CD14-positive monocyte (primary cell): ENCODE results near the gene GGN. TPM values are rescaled to one million over a fixed set of nuclear protein-coding genes. Genes with fewer than 3 reads are reported as not detected.

Experiments
- DNase-seq, 3 donors: peaks; one replicate each; pipeline ENCODE4 v3.0.0-alpha.2; 2011 to 2022
- H2AFZ ChIP-seq: 2 replicates; pipeline ENCODE4 v1.6.0; 2012; ENCODE audit warnings: mild to moderate bottlenecking, low read depth, low read length, inconsistent platforms; ENCODE audit not compliant: insufficient read depth, poor library complexity, severe bottlenecking
- H3K27ac ChIP-seq, 2 donors: 1 replicate in 1 of 2; 2 replicates in 1 of 2; pipeline ENCODE4 v1.5.1; 2012 to 2013; ENCODE audit warnings: low read length in 2 of 2, control low read depth in 1 of 2, inconsistent platforms in 1 of 2, low read depth in 1 of 2, mild to moderate bottlenecking in 1 of 2
- H3K27me3 ChIP-seq, 2 donors: one replicate each; pipeline versions ENCODE4 v1.6.0 to v1.6.1; 2011 to 2013; ENCODE audit warnings: low read length in 2 of 2; ENCODE audit not compliant: control insufficient read depth in 2 of 2, insufficient read depth in 2 of 2
- H3K36me3 ChIP-seq, 2 donors: replicated peaks in 1 of 2; 1 replicate in 1 of 2; 2 replicates in 1 of 2; pipeline versions ENCODE4 v1.5.1 to v1.6.1; 2012 to 2013; ENCODE audit warnings: low read length in 2 of 2, control low read depth in 1 of 2, inconsistent platforms in 1 of 2, mild to moderate bottlenecking in 1 of 2; ENCODE audit not compliant: insufficient read depth in 2 of 2, control insufficient read depth in 1 of 2
- H3K4me1 ChIP-seq, 2 donors: 1 replicate in 1 of 2; 2 replicates in 1 of 2; pipeline versions ENCODE4 v1.5.1 to v1.6.1; 2012 to 2013; ENCODE audit warnings: low read length in 2 of 2, control low read depth in 1 of 2, inconsistent platforms in 1 of 2, mild to moderate bottlenecking in 1 of 2, moderate library complexity in 1 of 2; ENCODE audit not compliant: insufficient read depth in 2 of 2, control insufficient read depth in 1 of 2
- H3K4me2 ChIP-seq: replicated peaks from 2 replicates; pipeline ENCODE3; 2012; ENCODE audit warnings: low read length, moderate library complexity, mild to moderate bottlenecking; ENCODE audit not compliant: poor library complexity, severe bottlenecking; ENCODE audit errors: extremely low read depth
- H3K4me3 ChIP-seq, 3 experiments: fragments of 200-600 bp in 1 of 3; sonication (generic) in 1 of 3; replicated peaks in 1 of 3; 1 replicate in 2 of 3; 2 replicates in 1 of 3; pipeline ENCODE4 v1.5.1; 2011 to 2013; ENCODE audit warnings: low read length in 3 of 3, mild to moderate bottlenecking in 3 of 3, control low read depth in 2 of 3, low read depth in 2 of 3, inconsistent platforms in 1 of 3, moderate library complexity in 1 of 3
- H3K79me2 ChIP-seq: 2 replicates; pipeline ENCODE4 v1.6.0; 2012; ENCODE audit warnings: mild to moderate bottlenecking, control low read depth, inconsistent platforms, low read length, moderate library complexity; ENCODE audit not compliant: insufficient read depth
- H3K9ac ChIP-seq: 2 replicates; pipeline ENCODE4 v1.6.0; 2017; ENCODE audit warnings: low read length, mild to moderate bottlenecking; ENCODE audit not compliant: insufficient read depth, poor library complexity, severe bottlenecking
- H3K9me3 ChIP-seq, 2 donors: replicated peaks in 1 of 2; 1 replicate in 1 of 2; 2 replicates in 1 of 2; pipeline versions ENCODE4 v1.5.1 to v1.6.1; 2012 to 2013; ENCODE audit warnings: low read length in 2 of 2, control low read depth in 1 of 2; ENCODE audit not compliant: control insufficient read depth in 1 of 2, insufficient read depth in 1 of 2
- H4K20me1 ChIP-seq: 2 replicates; pipeline ENCODE4 v1.6.0; 2012; ENCODE audit warnings: mild to moderate bottlenecking, low read length, control low read depth, moderate library complexity; ENCODE audit not compliant: insufficient read depth
- H3K27ac Mint-ChIP-seq, 7 donors: one replicate each; pipeline ENCODE4 v1.8.0; 2020; ENCODE audit warnings: mild to moderate bottlenecking in 7 of 7, mixed read lengths in 7 of 7, moderate library complexity in 6 of 7, inconsistent platforms in 2 of 7
- H3K27me3 Mint-ChIP-seq, 3 donors: one replicate each; pipeline ENCODE4 v1.8.0; 2021 to 2022; ENCODE audit warnings: low read depth in 3 of 3, mild to moderate bottlenecking in 3 of 3, mixed read lengths in 3 of 3, moderate library complexity in 3 of 3, inconsistent platforms in 1 of 3
- H3K36me3 Mint-ChIP-seq, 2 donors: one replicate each; pipeline ENCODE4 v1.8.0; 2020; ENCODE audit warnings: mixed read lengths in 2 of 2, inconsistent platforms in 1 of 2, mild to moderate bottlenecking in 1 of 2
- H3K4me1 Mint-ChIP-seq: one replicate; pipeline ENCODE4 v1.8.0; 2020; ENCODE audit warnings: mild to moderate bottlenecking, mixed read lengths
- H3K4me3 Mint-ChIP-seq, 2 donors: one replicate each; pipeline ENCODE4 v1.8.0; 2020; ENCODE audit warnings: mild to moderate bottlenecking in 2 of 2, mixed read lengths in 2 of 2, moderate library complexity in 1 of 2
- H3K9me3 Mint-ChIP-seq, 7 donors: one replicate each; pipeline ENCODE4 v1.8.0; 2020 to 2022; ENCODE audit warnings: mixed read lengths in 7 of 7, mild to moderate bottlenecking in 6 of 7, moderate library complexity in 6 of 7, inconsistent platforms in 2 of 7
- CTCF ChIP-seq: fragments of 200-600 bp; IDR thresholded peaks from one replicate; pipeline ENCODE4 v1.8.0; 2022; ENCODE audit warnings: antibody characterized with exemption, mild to moderate bottlenecking
- WGBS: methylation state at CpG from one replicate; pipeline ENCODE4 v1.1.5; 2013; ENCODE audit warnings: missing lambda C conversion rate; ENCODE audit not compliant: insufficient coverage; 5-methylcytosine and 5-hydroxymethylcytosine counted together
- intact Hi-C, 2 donors: fragments of 100-400 bp; cut with micrococcal nuclease; formaldehyde crosslinking; loops; one replicate each; pipeline versions ENCODE4 v1.15.0 to v1.15.1; 2023
- polyA plus RNA-seq, 3 donors: library from polyadenylated mRNA; depleted of rRNA in 1 of 3; unstranded in 2 of 3; stranded (reverse) in 1 of 3; fragments of 300-500 nt in 2 of 3; fragments of >200 nt in 1 of 3; fragmentation: Illumina TruSeq in 2 of 3; gene quantifications; 1 replicate in 2 of 3; 2 replicates in 1 of 3; pipeline ENCODE4 v1.2.3, GENCODE V29; 2012 to 2021

Gene GGN
- polyA plus RNA-seq, 3 donors: 0.12 to 0.56 TPM; not detected in 1

- WGBS: 100% methylated on average over 5 of the region's 10 CpGs
- peaks cover 15 to 40% (median 23%) of the 10 kb centered on the region in 3 donors for H3K27me3 Mint-ChIP-seq
- peaks cover 52 to 67% of the 10 kb centered on the region in 2 donors for H3K36me3 ChIP-seq
- no peaks in the 10 kb centered on the region for H3K9me3 ChIP-seq
- no peak for TF ChIP-seq CTCF
- H3K36me3 Mint-ChIP-seq: peaks cover 64 to 70% of the 10 kb centered on the region in 2 donors
- no peak overlapping the region for H2AFZ ChIP-seq
- intact Hi-C loops: no loop called here
- no peak overlapping the region for H3K9ac ChIP-seq
- H3K4me1 Mint-ChIP-seq: peaks cover 22% of the 10 kb centered on the region
- H3K4me1 ChIP-seq: peaks cover 24 to 31% of the 10 kb centered on the region in 2 donors
- no peak overlapping the region for H3K4me2 ChIP-seq
- peaks cover 54% of the 10 kb centered on the region for H4K20me1 ChIP-seq
- no peaks in the 10 kb centered on the region for H3K79me2 ChIP-seq
- H3K27me3 ChIP-seq: peaks cover under 1 to 37% of the 10 kb centered on the region in 2 donors
- no peak overlapping the region for H3K4me3 ChIP-seq
- H3K9me3 Mint-ChIP-seq: peaks cover 0 to 8% (median 2%) of the 10 kb centered on the region in 7 donors
- DNase-seq: no peak
- no peak overlapping the region for H3K4me3 Mint-ChIP-seq
- H3K27ac ChIP-seq: no peak overlapping the region
- no peak overlapping the region for H3K27ac Mint-ChIP-seq
Observed at GRCh38 chr19:38383184-38383583, 4.7 kb downstream of the GGN start.

- Histone ChIP-seq H3K36me3 (peaks cover 52 to 88% of the 10 kb centered on the region in 2 donors), H2AFZ (no peak overlapping the region), H3K79me2 (peaks cover 14% of the 10 kb centered on the region), H3K4me1 (peaks cover 5 to 14% of the 10 kb centered on the region in 2 donors), H3K9ac (no peak overlapping the region), H3K27me3 (peaks cover 0 to 21% of the 10 kb centered on the region in 2 donors), H3K4me3 (no peak overlapping the region), H4K20me1 (peaks cover 70% of the 10 kb centered on the region), H3K4me2 (no peak overlapping the region), H3K27ac (no peak overlapping the region), H3K9me3 (no peaks in the 10 kb centered on the region)
- H3K27me3 Mint-ChIP-seq: peaks cover 11 to 22% (median 12%) of the 10 kb centered on the region in 3 donors
- no peak for TF ChIP-seq CTCF
- H3K27ac Mint-ChIP-seq: no peak overlapping the region
- DNase-seq: no peak
- H3K9me3 Mint-ChIP-seq: peaks cover 0 to 3% (median 0%) of the 10 kb centered on the region in 7 donors
- H3K4me3 Mint-ChIP-seq: no peak overlapping the region
- WGBS: 97% methylated on average over 5 of the region's 9 CpGs
- intact Hi-C loops: no loop called here
- peaks cover 67 to 89% of the 10 kb centered on the region in 2 donors for H3K36me3 Mint-ChIP-seq
- peaks cover 12% of the 10 kb centered on the region for H3K4me1 Mint-ChIP-seq
Observed at GRCh38 chr19:38381138-38381537, 6.7 kb downstream of the GGN start.
